Natural killer cell (primary cell): ENCODE results near the gene MEI4. TPM values are rescaled to one million over a fixed set of nuclear protein-coding genes. Genes with fewer than 3 reads are reported as not detected.

ENCODE experiments used
- ATAC-seq, 3 donors: fragments of 150-1000 bp in 2 of 3; fragments of 200-7000 bp in 1 of 3; cut with Tn5 transposase; 1 replicate in 1 of 3; 2 replicates in 2 of 3; pipeline ENCODE4 v1.10.0; 2021; ENCODE audit warnings: mild to moderate bottlenecking in 2 of 3, moderate library complexity in 2 of 3
- DNase-seq, 2 donors: peaks; one replicate each; pipeline versions ENCODE4 v3.0.0 to v3.0.0-alpha.2; 2013 to 2021; ENCODE audit warnings: mixed read lengths in 1 of 2
- H3K27ac ChIP-seq: one replicate; pipeline ENCODE4 v1.5.1; 2013; ENCODE audit warnings: mild to moderate bottlenecking, low read length
- H3K27me3 ChIP-seq: one replicate; pipeline ENCODE4 v1.6.1; 2013; ENCODE audit warnings: low read length; ENCODE audit not compliant: control insufficient read depth, insufficient read depth
- H3K36me3 ChIP-seq: one replicate; pipeline ENCODE4 v1.6.1; 2013; ENCODE audit warnings: low read length; ENCODE audit not compliant: control insufficient read depth, insufficient read depth
- H3K4me1 ChIP-seq: one replicate; pipeline ENCODE4 v1.6.1; 2013; ENCODE audit warnings: low read length; ENCODE audit not compliant: control insufficient read depth, insufficient read depth
- H3K4me3 ChIP-seq: one replicate; pipeline ENCODE4 v1.5.1; 2013; ENCODE audit warnings: low read length
- H3K9me3 ChIP-seq: one replicate; pipeline ENCODE4 v1.6.1; 2013; ENCODE audit warnings: low read length; ENCODE audit not compliant: control insufficient read depth, insufficient read depth
- H3K27ac Mint-ChIP-seq, 2 donors: one replicate each; pipeline ENCODE4 v1.8.0; 2022; ENCODE audit warnings: mild to moderate bottlenecking in 2 of 2, mixed read lengths in 2 of 2, moderate library complexity in 1 of 2
- H3K27me3 Mint-ChIP-seq, 2 donors: one replicate each; pipeline ENCODE4 v1.8.0; 2022; ENCODE audit warnings: low read depth in 2 of 2, mixed read lengths in 2 of 2
- H3K36me3 Mint-ChIP-seq: one replicate; pipeline ENCODE4 v1.8.0; 2022; ENCODE audit warnings: mixed read lengths
- H3K4me1 Mint-ChIP-seq, 2 donors: one replicate each; pipeline ENCODE4 v1.8.0; 2022; ENCODE audit warnings: mixed read lengths in 2 of 2
- H3K4me3 Mint-ChIP-seq: one replicate; pipeline ENCODE4 v1.8.0; 2022; ENCODE audit warnings: mild to moderate bottlenecking, moderate library complexity, mixed read lengths
- H3K9me3 Mint-ChIP-seq, 2 donors: one replicate each; pipeline ENCODE4 v1.8.0; 2022; ENCODE audit warnings: mixed read lengths in 2 of 2
- CTCF ChIP-seq: fragments of 200-600 bp; IDR thresholded peaks from one replicate; pipeline ENCODE4 v1.8.0; 2022; ENCODE audit warnings: antibody characterized with exemption
- WGBS: methylation state at CpG from one replicate; pipeline ENCODE4 v1.1.7; 2013; ENCODE audit warnings: missing lambda C conversion rate; ENCODE audit not compliant: insufficient coverage; 5-methylcytosine and 5-hydroxymethylcytosine counted together
- intact Hi-C: fragments of 100-400 bp; cut with micrococcal nuclease; formaldehyde crosslinking; loops from one replicate; pipeline ENCODE4 v1.14.2; 2022
- total RNA-seq, 4 donors: library from RNA; stranded (reverse); fragments of 120-200 nt in 1 of 4; gene quantifications; one replicate each; pipeline versions ENCODE4 v1.2.3 to v1.2.4, GENCODE V29; 2013 to 2022

The MEI4 gene
- total RNA-seq, 3 donors from 2014 or later (not counting 1 experiment from before 2014, with no cell fraction given): not detected

GRCh38 chr6:77879527-77879926, 226.7 kb downstream of the MEI4 start:
- WGBS: 92% methylated on average over 2 of the region's 2 CpGs
- no peaks in the 10 kb centered on the region for H3K27me3 Mint-ChIP-seq
- H3K36me3 ChIP-seq: no peaks in the 10 kb centered on the region
- H3K9me3 ChIP-seq: no peaks in the 10 kb centered on the region
- peaks cover 12 to 18% of the 10 kb centered on the region in 2 donors for H3K9me3 Mint-ChIP-seq
- no peak for DNase-seq
- H3K27me3 ChIP-seq: no peaks in the 10 kb centered on the region
- H3K27ac Mint-ChIP-seq: no peak overlapping the region
- H3K4me1 ChIP-seq: no peaks in the 10 kb centered on the region
- no peak overlapping the region for H3K4me3 ChIP-seq
- no peak overlapping the region for H3K4me3 Mint-ChIP-seq
- H3K36me3 Mint-ChIP-seq: no peaks in the 10 kb centered on the region
- H3K4me1 Mint-ChIP-seq: no peaks in the 10 kb centered on the region
- intact Hi-C loops: no loop called here
- TF ChIP-seq CTCF: no peak
- H3K27ac ChIP-seq: no peak overlapping the region
- no peak for ATAC-seq

- H3K27me3 Mint-ChIP-seq: no peaks in the 10 kb centered on the region
- no peaks in the 10 kb centered on the region for H3K9me3 ChIP-seq
- 80% methylated on average over 1 of the region's 2 CpGs for WGBS
- H3K36me3 ChIP-seq: no peaks in the 10 kb centered on the region
- intact Hi-C loops: no loop called here
- H3K36me3 Mint-ChIP-seq: no peaks in the 10 kb centered on the region
- no peak for DNase-seq
- TF ChIP-seq CTCF: no peak
- peaks cover 8 to 20% of the 10 kb centered on the region in 2 donors for H3K9me3 Mint-ChIP-seq
- H3K4me3 Mint-ChIP-seq: no peak overlapping the region
- H3K4me1 ChIP-seq: no peaks in the 10 kb centered on the region
- no peak overlapping the region for H3K27ac ChIP-seq
- no peaks in the 10 kb centered on the region for H3K27me3 ChIP-seq
- no peak overlapping the region for H3K27ac Mint-ChIP-seq
- no peaks in the 10 kb centered on the region for H3K4me1 Mint-ChIP-seq
- no peak for ATAC-seq
- H3K4me3 ChIP-seq: no peak overlapping the region
Measured at GRCh38 chr6:77880501-77880900, 227.7 kb downstream of the MEI4 start.

GRCh38 chr6:77883851-77884250, 231.0 kb downstream of the MEI4 start:
- Mint-ChIP-seq H3K4me1 (no peaks in the 10 kb centered on the region), H3K9me3 (peaks cover 13 to 31% of the 10 kb centered on the region in 2 donors), H3K27me3 (no peaks in the 10 kb centered on the region), H3K27ac (no peak overlapping the region), H3K4me3 (no peak overlapping the region), H3K36me3 (no peaks in the 10 kb centered on the region)
- no peaks in the 10 kb centered on the region for H3K9me3 ChIP-seq
- no peaks in the 10 kb centered on the region for H3K36me3 ChIP-seq
- no peak for ATAC-seq
- no peaks in the 10 kb centered on the region for H3K4me1 ChIP-seq
- intact Hi-C loops: no loop called here
- no peaks in the 10 kb centered on the region for H3K27me3 ChIP-seq
- H3K4me3 ChIP-seq: no peak overlapping the region
- no peak overlapping the region for H3K27ac ChIP-seq
- no peak for TF ChIP-seq CTCF
- DNase-seq: no peak
- no CpG with 5 or more reads among the region's 2 CpGs for WGBS

- H3K36me3 ChIP-seq: no peaks in the 10 kb centered on the region
- H3K27ac ChIP-seq: no peak overlapping the region
- TF ChIP-seq CTCF: no peak
- H3K4me1 Mint-ChIP-seq: no peaks in the 10 kb centered on the region
- no peak for ATAC-seq
- H3K27me3 ChIP-seq: no peaks in the 10 kb centered on the region
- 94% methylated on average over 3 of the region's 4 CpGs for WGBS
- no peaks in the 10 kb centered on the region for H3K4me1 ChIP-seq
- intact Hi-C loops: no loop called here
- H3K27me3 Mint-ChIP-seq: no peaks in the 10 kb centered on the region
- H3K27ac Mint-ChIP-seq: no peak overlapping the region
- no peak overlapping the region for H3K4me3 Mint-ChIP-seq
- no peak overlapping the region for H3K4me3 ChIP-seq
- H3K9me3 ChIP-seq: peaks cover 17% of the 10 kb centered on the region
- H3K36me3 Mint-ChIP-seq: peaks cover 12% of the 10 kb centered on the region
- peaks cover 19 to 25% of the 10 kb centered on the region in 2 donors for H3K9me3 Mint-ChIP-seq
- no peak for DNase-seq
Measured at GRCh38 chr6:77893391-77893790, 240.6 kb downstream of the MEI4 start.
